HG03521 (cell line): Measurements from ENCODE around the gene RAB24.
A peak's percentile ranks its signal among the peaks of the same experiment; 100 is the strongest.
"Not testable (repeated sequence)": the region's sequence is repeated elsewhere in the genome, so short reads cannot be mapped to it uniquely, and the experiment has no call there.

Source experiments
- ATAC-seq: cut with Tn5 transposase; IDR thresholded peaks from one replicate; pipeline ENCODE4 v1.9.1; 2021; ENCODE audit warnings: mild to moderate bottlenecking, moderate library complexity; ENCODE audit not compliant: unreplicated experiment

RAB24 gene

DNA sequence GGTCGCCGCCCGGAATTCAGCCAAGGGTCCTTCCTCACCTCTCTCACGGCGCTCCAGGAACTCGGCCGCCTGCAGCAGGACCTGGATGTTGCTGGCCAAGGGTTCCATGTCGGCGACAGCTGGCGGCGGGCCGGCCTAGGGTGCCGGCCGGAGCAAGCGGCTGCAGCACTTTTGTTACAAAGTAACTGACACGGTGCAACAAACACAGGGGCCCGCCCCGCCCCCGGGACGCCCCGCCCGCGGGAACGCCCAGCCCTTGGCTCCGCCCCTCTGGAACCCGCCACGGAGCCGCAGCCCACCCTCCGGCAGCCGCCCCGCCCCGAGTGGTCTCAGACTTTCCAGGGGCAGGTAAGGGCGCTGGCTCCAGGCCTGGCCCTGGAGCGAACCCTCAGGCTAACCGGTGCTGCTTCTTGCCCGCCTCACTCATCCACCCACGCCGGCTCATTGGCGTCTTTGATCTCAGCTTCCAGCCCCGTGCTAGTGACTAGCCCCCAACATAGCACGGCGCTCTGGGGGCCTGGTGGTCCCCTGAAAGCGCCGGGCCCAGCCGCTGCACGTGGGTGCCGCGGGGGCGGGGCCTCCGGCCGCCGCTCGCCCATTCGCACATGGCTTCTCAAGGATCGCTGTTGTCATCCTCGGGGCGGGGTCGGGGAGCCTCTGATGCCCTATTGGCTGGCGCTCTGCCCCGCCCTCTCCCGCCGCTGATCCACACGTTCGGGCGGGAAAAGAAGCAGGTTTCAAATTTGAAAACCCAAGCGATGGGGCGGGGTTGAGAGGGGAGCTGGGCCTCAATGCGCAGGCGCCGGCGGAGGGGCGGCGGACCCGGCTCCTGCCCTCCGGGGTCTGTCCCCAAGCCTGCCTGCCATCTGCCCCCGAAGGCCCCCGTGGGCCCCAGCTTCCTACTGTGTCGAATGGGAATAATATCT lies 8.5 kb upstream of the RAB24 start, which contains the start of gene MXD3:
Gene MXD3 (minus strand): TSS at position 176 of the 926 bp plus-strand sequence. CDS start 68 bp downstream, at position 108.
- peak; percentile 78 for ATAC-seq

DNA sequence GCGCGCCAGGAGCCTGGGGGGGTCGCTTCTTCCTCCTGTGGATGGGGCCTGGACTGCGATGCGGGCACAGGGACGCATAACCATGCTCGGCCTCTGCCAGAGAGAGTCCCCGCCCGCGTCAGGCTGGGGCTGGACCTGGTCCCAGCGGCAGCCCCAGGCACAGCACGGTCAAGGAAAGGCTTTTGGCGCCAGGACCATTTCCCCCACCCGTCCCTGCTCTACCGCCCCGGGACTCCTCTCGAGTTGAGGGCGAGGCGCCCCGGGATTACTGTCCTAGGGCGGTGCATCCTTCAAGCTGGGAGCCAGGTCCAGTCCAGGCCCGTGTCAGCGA lies 7.8 kb upstream of the RAB24 start:
- ATAC-seq, result no peak

DNA sequence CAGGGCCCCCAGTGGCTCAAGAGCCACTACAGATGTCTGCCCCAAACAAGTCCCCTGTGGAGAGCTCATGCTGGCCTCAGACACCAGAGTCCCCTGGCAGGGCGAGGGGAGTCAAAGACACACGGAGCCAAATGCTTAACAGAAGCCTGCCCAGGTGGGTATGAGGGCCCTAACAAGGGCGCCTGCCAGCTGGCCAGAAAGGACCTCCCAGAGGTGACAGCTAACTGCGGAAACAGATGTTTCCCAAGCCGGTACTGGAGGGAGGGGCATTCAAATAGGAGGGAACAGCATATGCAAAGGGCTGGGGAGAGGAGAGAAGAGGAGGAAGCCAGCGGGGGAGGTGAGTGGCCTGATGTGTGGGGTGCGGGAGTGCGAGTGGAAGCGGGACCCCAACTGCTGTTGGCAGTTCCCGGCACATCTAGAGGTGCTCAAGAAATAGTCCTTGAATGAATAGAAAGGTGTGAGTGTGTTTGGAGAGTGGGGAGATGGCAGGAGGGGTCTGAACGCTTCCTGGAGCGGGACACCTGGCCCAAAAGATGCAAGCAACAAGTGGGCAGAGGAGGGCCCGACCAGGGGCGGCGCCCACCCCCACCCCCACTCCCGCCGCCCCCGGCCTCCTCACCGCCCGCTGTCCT lies 7.4 kb upstream of the RAB24 start:
- no peak for ATAC-seq

DNA sequence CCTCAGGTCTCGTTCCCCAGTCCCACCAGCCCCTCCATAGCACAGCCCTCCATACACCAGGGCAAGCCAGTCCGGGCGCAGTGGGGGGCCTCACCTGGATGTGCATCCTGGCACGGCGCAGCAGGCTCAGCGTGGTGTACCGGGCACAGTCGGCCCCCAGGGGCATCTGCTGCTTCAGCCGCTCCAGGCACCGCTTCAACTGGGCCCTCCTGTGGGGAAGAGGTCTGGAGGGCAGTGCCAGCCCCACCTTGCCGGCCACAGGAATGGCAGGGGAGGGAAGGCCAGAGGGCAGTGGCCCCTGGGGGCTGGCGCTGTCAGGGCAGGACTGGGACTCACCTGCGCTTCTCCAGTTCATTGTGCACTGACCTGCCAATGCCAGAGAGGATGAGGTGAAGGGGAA lies 6.8 kb upstream of the RAB24 start:
- ATAC-seq, result no peak

DNA sequence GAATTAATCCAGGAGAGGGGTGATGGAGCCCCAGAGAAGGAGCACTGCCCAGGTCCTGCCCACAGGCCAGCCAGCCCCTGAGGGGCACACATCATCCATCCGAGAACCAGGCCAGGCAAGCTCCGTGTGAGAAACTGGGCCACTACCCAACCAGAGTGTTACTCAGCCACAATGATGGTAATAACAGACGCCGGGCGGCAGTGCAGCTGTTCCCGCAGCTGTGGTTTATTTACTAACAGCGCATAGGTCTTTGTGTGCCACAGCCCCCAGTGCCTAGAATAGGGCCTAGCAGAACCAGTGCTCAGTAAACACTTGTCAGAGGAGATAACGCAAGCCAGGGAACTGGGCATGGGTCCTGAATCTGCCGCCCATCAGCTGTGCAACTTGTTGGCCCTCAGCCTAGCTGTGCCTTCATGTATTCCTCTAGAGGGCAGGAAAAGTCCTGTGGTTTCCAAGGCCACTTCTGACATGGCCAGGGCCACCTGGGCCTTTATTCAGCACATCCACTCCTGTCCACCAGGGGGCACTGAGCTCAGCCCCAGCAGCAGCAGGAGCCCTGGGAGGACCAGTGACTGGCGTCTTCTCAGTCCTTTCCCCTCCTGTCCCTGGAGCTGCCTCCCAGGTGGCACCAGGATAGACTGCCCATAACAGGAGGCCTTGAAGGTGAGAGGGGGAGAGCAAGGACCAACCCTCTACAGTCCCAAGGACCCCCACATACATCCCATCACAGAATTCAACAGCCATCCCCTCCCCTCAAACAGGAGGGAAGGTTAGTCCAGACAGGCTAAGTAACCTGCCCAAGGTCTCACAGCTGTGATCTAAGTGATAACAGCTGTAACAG lies 6.1 kb upstream of the RAB24 start:
- ATAC-seq, result no peak

DNA sequence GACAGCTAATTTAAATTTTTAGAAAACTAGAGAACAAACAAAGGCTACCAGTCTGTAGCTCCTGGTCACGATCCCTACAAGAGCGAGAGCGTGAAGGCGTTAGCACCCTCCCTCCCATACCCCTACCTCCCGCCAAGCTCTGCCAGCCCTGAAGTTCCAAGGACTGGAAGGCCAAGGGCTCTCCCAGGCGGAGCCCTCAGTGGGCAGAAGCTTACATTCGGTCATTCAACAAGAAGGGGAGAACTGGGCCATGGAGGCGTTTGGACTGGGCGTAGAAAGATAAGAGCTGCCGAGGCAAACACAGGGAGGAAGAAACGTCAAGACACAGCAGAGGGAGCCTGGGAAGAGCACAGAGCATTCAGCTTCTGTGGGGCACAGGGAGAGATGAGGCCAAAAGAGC lies 5.2 kb upstream of the RAB24 start:
- no peak for ATAC-seq

DNA sequence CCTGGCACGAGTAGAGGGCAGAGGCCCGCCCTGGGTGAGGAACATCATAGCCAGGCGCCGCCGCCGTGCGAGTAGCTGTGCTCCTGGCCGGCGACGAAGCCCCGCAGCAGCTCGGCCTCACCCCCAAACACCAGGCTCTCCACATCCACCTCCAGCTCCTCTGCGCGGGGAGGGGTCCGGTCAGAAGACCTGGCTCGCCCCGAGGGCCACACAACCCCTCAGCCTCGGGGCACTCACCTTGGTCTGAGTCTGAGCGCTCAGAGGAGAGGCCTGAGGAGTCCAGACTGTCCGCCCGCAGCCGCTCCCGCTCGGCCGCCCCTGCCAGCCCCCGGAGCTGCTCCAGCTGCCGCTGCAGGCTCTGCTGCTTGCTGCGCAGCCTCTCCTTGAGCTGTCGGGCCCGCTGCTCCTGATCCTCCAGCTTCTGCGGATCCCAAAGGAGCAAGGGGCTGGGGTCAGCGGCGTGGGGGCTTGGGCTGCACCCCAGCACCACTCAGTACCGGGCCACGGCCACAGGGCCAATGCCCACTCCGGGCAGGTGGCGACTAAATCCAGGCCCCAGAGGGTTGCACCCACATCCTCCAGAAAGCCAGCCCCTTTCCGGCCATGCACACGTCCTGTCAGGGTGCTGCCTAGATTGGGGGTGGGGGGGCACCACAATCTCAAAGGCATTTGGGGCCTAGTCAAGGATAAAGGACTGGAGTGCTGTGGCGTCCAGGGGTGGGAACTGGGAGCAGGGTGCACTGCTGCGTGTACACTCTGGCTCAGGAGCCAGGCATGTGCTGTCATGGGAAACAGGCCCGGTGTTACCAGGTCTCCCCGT lies 4.2 kb upstream of the RAB24 start:
- ATAC-seq, result no peak

DNA sequence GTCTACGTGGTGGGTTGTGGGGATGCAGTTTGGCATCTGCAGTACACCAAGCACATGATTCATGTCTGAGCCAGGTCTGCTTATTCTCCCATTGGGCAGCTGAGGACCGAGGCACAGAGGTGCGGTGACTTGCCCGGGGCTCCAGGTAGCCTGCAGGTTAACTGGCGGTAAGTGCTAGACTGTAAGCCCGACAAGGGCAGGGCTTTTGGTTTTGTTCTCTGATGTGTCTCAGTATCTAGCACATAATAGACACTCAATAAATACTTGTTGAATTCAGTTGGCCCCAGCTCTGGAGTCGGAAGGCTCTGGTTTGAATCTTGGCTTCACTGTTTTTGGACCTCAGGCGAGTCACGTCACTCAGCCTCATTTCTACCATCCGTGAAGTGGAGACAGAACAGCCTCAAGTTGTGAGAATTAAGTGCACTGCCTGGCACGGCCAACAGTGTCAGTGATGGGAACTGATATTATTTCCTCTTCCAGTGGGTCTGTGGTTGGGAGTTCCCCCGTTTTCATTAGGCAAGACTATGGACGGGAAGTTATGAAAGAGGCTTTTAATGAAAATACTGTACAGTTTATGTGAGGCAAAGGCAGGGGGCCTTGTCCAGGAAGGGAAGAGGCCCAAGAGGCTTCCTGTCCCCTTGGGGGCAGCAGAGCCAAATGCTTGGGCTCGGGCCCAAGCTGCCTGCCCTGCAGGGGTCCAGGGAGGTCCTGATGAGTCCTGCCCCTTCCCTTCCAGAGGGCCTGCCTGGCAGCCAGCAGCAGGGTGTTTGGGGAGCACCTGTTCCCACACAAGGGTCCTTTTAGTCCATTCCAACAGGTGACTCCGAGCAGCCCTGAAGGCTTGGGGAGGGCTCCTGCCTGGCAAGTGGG lies 3.4 kb upstream of the RAB24 start:
- ATAC-seq, result no peak

DNA sequence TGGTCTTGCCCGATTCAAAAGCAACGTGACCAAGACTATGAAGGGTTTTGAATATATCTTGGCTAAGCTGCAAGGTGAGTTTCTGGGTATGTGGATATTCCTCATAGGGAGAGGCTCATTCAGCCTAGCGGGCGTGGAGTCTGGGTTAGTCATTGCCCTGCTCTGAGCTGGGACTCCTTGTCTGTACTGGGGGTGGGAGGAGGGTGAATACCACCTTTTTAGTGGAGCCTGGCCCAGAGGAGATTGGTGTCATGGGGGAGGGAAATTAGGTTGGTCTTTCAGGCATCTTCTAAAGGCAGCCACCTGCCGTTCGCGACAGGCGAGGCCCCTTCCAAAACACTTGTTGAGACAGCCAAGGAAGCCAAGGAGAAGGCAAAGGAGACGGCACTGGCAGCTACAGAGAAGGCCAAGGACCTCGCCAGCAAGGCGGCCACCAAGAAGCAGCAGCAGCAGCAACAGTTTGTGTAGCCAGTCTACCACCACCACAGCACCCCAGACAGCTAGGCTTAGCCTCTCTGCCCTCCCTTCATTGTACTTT lies 2.7 kb upstream of the RAB24 start:
- ATAC-seq, result not testable (repeated sequence)

DNA sequence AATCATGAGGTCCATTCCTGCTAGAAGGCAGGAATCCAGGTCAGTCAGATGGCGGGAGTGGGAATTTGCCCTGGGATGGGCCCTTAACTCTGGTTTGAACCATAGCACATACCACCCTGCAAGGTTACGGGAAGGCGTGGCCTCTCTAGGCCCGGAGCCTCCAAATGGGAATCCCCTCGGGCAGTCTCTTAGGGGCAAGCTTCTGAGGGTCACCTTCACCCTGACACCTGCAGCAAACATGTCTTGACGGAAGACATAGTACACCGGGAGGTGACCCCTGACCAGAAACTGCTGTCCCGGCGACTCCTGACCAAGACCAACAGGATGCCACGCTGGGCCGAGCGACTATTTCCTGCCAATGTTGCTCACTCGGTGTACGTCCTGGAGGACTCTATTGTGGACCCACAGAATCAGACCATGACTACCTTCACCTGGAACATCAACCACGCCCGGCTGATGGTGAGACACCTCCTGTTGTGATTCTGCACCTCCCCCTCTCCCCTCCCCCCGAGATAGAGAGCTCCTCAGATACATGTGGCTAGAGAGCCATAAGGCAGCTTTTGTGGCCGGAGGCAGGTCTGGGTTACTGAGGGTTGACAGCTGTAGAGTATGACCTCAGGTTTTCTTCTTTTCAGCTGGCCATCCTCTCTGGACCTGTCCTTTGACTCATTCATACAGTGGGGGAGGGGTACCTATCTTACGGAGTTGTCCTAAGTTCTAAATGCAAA lies 1.0 kb upstream of the RAB24 start:
- ATAC-seq, result no peak

DNA sequence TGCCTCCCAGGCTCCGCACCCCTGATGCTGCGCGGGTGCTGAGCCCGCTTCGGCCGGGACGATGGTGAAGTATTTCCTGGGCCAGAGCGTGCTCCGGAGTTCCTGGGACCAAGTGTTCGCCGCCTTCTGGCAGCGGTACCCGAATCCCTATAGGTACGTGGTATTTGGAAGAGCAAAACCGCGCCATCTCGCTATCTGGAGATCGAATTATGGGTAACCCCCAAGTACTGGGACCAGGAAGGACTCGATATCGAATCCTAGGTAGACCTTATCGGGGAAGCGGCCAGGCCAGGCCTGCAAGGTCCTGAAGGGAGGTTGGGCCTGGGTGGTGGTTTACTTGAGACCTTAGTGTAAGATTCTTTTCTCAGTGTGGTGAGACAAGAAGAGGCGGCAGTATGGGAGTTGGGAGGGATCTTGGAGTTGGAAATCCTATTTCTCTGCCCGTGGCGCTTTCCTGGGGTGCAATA lies 439 bp upstream of the RAB24 start:
- no peak for ATAC-seq

DNA sequence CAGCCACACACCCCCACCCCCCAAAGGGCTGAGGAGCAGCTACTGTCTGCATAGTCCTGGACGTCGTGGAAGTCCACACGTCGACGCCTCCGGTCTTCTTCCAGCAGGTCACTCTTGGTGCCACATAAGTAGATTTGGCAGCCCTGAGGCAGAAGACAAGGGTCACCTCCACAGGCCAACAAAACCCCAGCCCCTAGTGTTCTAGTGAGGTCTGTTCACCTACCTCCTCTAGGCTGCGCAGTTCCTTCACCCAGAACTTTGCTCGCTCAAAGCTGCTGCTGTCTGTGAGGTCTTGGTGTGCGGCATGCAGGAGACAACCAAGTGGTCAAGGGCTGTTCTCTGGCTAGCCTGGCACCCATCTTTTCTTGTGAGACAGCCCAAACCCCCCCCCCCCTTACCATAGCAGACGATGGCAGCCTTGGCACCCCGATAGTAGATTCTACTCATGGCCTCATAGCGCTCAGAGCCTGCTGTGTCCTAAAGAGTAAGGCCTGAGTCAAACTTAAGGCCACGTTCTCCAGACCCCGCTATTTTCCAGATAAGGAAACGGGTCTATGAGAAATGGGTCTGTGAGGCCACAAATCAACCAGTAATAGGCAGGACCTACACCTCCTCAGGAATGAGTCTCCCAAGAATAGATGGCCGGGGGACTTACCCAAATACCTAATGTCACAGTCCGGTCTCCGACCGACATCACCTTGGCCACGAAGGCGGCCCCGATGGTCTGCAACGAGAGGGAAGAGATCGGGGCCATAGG lies 987 bp downstream of the RAB24 start:
- no peak for ATAC-seq

DNA sequence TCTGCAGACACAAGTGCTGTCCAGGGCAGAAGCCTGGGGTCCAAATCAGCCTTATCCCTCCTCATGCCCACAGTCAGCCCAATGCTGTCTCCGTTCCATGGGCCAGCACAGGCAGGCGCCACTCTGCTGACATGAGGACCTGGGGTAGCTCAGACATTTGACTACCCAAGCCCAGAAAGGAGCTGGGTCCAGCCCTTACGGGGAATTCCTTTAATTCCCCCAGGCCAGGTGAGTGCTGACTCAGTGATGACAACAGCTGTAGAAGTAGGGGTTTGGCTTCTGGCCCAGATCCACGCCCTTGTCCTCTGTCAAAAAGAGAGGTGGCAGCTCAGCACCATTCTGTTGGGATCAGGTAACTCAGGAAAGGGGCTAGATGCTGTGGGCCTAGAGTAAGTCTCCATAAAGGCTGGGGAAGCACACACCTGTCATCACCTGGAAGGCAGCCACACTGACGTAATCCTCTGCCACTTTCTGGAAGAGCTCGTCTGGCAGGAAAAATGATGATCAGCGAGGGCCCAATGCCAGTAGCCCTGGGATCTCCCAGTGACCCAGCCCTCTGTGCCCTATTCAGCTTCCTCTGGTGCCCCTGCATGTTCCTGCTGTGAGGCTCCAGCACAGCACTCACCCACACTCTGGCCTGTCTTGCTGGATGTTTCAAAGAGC lies 1.9 kb downstream of the RAB24 start:
- no peak for ATAC-seq

DNA sequence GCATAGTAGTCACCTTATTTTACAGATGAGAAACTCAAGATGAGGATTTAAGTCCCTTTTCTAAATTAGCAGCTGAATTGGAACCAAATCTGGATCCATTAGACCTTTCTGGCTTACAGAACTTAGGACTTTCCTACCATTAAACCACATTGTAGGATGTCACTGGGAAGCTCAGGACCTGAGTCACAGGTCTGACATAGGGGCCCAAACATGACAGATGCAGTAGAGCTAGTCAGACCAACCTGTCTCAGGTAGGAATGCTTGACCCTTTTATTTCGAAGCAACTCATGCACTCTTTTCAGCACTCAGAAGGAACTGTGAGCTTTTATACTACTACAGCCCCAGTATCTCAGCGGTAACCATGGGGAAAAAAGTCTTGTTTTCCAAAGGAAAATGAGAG lies 2.6 kb downstream of the RAB24 start:
- no peak for ATAC-seq

DNA sequence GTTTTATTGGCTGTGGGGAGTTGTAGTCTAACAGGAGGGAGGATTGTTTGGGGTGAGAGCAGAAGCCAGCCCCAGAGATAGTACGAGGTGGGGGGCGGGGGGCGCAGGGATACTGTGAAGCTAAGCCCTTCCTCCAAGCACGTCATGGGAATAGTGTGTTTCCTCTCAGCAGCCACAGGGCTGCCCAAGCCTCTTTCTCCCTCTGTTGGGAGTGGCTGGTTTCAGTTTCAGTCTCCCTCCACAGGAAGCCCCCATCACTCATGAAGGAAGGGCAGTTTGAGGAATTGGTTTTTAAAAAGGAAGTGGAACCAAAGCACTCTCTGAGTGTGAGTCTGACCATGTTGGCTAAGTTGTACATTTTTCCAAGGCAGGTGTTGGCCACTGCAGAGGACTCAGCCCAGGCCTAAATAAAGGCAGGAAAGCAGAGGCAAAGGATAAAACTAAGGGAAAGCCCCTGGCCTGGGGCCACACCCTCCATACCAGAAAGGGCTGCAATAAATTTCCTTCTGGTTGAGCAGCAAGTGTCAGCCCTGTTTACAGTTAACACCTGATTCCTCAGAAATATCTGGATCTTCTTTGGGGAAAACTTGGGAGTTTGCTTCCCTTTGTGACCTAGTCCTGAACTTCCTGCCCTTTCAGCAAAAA lies 3.2 kb downstream of the RAB24 start:
- ATAC-seq, result no peak

DNA sequence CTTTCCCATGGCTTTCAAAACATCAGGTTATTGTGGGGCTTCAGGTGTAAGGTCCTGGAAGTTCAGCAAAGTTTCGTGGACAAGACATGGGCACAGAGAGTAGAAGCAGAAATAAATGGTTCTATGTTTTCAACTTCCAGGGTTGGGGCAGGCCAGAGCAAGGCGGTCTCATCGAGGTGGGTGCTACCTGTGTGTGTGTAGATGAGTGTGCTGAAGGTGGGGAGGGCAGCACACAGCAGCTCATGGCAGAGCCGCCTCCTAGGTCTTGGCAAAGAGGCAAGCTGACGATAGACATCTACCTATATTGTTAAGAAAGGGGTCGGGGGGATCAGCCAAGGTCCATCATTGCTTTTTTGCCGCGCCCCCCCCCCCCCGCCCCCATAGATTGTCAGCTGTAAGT lies 3.8 kb downstream of the RAB24 start:
- ATAC-seq, result no peak

DNA sequence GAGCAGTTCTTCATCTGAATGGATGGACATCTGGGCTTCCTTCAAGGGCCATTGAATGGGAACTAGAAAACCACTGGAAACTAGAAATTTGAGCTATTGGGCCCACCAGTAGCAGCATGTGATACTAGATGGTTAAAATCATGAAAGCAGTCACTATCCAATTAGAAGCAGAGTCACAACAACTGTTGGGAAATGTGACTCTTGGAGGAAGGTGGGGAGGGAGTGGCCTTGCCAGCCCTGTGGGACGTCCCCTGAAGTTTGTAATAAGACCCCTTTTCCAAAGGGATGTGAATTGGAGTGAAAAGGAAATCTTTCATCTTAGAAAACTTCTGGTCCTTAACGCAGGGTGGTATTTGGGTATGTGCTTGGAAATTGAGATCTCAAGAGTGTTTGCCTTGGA lies 5.6 kb downstream of the RAB24 start:
- ATAC-seq, result no peak
